Globus pallidus (tissue), 1 donor: ENCODE data around the gene CCBE1.
"Not testable (repeated sequence)": the region's sequence is repeated elsewhere in the genome, so short reads cannot be mapped to it uniquely, and the experiment has no call there.

Source experiments
- DNase-seq: peaks from one replicate; pipeline ENCODE4 v3.0.0-alpha.2; 2015; ENCODE audit warnings: low spot score

Gene CCBE1

GRCh38 chr18:59697236-59697932 lies at the start of gene CCBE1:
Gene CCBE1, minus strand, starts transcription at chr18:59697423.
- peak; percentile 5 for DNase-seq

- DNase-seq: no peak
These were observed 47.1 kb upstream of the CCBE1 start for GRCh38 chr18:59744271-59744721.

DNA sequence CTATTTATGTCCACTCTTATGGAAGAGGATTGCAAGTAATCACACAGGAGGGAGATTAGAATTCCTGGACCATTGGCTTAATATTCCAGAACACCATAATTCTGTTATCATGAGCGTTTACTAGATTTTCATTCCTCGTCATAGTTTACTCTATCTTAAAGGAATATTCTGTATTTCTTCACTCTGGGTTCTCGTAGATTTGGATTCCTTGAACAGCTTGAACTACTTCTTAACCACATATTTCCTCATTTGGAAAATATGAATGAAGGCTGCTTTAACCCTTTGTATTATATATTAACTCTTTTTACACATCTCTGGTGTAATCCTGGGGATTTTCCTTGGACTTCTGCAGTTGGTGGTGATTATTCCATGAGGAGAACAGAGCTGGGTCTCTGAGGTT lies 46.3 kb upstream of the CCBE1 start:
- no peak for DNase-seq

DNA sequence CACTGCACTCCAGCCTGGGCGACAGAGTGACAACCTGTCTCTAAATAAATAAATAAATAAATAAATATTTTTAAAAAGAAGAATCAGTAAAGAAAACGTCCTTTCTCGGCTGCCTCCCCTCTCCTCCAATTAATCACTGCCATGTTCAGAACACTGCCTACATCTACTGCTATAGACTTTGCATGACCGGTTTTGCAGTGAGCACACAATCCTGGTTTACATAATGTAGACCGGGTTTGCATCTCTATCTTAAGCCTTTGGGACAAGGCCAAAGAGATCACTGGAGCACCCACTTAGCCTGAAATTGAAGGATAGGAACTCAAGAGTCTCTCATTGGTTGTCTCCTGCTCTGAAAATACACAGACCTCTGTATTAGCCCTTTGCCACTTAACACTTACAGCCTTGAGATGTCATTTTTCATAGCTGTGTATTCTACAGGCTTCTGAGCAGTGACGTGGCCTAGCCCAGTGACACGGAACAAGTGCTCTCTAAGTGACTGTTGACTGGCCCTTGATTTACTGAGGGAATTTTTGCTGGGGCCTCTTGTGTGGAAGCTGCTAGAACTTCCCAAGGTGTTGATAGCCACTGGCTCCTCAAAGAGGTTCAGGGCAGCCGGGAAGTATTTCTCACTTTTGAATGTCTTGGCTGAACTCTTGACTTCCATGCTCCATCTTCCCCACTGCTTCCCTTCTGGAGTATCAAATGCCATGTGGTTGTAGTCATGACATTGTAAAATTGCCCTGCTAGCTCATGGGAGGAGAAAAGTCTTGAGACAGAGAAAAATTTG lies 45.3 kb upstream of the CCBE1 start:
- DNase-seq: no peak

GRCh38 chr18:59740141-59740540 lies 42.9 kb upstream of the CCBE1 start:
- no peak for DNase-seq

GRCh38 chr18:59737776-59738300 lies 40.6 kb upstream of the CCBE1 start:
- DNase-seq: no peak

DNA sequence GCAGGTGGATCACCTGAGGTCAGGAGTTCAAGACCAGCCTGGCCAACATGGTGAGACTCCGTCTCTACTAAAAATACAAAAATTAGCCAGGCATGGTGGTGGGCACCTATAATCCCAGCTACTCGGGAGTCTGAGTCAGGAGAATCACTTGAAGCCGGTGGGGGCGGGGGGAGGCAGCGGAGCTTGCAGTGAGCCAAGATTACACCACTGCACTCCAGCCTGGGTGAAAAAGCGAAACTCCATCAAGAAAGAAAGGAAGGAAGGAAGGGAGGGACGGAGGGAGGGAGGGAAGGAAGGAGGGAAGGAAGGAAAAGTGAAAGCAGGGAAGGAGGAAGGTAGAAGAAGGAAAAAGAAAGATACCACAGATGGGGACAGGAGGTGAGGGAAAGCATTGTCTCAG lies 40.1 kb upstream of the CCBE1 start:
- DNase-seq: not testable (repeated sequence)

- no peak for DNase-seq
These were observed 38.8 kb upstream of the CCBE1 start for GRCh38 chr18:59736061-59736460.

- no peak for DNase-seq
These were observed 38.1 kb upstream of the CCBE1 start for GRCh38 chr18:59735269-59735860.

- DNase-seq: no peak
These were observed 36.2 kb upstream of the CCBE1 start for GRCh38 chr18:59733421-59733820.

DNA sequence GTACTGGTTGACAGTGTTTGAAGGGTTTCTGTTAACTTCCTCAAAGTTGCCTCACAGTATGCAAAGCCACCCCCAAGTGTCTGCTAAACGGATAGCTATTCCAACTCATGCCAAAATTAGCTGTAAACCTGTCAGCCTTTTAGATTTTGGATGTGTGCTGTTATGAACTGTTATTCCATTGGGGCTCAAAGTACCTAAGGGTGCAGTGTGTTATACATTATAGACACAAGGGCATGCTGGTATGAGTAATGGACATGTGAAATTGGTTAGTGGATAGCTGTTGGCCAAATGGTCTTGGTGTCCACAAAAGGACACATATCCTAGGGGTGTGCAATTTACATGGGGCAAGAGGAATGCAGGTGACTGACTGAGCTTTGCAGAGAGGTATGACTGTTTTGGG lies 33.7 kb upstream of the CCBE1 start:
- DNase-seq: no peak

GRCh38 chr18:59729781-59730180 lies 32.6 kb upstream of the CCBE1 start:
- DNase-seq: no peak

- no peak for DNase-seq
These were observed 31.6 kb upstream of the CCBE1 start for GRCh38 chr18:59728816-59729215.

DNA sequence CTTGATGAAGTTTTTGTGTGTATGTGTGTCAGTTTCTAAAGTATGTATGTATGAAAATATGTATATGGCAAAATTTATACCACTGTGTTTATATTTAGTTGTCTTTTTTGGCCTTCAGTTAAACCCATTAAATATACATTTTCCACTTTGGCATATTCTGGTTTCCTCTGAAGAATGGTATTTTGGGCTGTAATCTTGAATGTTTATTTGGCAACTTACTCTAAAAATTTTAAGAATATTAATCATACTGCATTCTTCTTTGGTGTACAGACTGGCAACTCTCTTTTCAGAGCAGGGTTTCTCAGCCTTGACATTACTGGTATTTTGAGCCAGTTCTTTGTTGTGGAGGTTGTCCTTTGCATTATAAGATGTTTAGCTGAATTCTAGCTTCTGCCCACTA lies 27.9 kb upstream of the CCBE1 start:
- no peak for DNase-seq

DNA sequence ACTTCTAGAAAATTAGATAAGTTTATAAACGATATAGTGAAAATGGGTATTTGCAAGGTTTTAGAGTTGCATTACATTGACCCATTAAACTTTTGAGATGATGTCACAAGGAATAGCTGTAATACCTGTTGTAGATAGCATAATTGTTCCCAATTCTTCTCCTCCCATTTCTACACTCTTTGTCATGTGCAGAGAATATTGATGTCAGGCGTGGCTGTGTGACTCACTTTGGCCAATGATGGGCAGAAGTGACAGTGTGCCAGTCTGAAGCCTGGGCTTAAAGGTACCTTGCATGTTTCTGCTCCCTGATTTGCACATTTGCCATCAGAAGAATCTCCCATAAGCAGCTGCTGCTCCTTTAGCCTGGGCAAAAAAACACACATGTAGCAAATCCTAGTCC lies 26.9 kb upstream of the CCBE1 start:
- DNase-seq: no peak

DNA sequence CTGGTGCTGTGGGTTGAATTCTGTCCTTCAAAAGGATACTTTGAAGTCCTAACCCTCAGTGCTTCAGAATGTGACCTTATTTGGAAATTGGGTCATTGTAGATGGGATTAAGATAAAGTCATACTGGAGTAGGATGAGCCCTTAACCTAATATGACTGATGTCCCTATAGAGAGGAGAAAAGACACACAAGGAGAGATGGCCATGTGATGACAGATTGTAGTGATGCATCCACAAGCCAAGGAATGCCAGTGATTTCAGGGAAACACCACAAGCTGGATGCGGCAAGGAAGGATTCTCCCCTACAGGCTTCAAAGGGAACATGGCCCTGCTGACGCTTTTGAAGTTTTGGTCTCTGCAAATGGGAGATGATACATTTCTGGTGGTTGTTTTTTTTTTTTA lies 24.7 kb upstream of the CCBE1 start:
- DNase-seq: no peak

GRCh38 chr18:59721211-59721610 lies 24.0 kb upstream of the CCBE1 start:
- DNase-seq: no peak

DNA sequence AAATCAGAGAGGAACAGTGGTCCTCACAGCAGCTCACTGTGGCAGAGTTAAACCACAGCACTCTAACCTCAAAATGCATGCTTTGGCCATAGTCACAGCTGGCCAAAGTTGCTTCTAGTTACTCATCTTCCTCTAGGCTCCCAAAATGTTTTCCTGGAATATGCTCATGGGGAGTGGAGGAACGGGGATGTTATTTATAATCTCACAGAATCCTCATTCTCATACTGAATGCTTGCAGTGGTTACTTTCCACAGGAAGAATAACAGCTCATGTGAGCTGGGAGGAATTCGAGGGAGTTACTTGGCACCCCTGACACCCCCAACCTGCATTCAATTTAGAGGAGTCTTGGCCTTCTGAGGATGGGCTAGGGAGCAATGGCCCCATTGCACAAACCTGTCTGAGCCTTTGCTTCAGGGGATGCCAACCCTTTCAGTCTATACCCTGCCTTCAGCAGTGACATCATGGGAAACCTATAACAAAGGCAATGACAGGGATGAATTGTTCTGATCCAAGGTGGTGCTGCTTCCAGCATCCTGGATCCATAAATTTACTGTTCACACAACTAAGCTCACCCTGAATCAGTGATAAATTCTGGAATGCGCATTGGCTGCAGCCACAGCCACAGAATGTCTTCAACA lies 22.4 kb upstream of the CCBE1 start:
- DNase-seq: no peak

DNA sequence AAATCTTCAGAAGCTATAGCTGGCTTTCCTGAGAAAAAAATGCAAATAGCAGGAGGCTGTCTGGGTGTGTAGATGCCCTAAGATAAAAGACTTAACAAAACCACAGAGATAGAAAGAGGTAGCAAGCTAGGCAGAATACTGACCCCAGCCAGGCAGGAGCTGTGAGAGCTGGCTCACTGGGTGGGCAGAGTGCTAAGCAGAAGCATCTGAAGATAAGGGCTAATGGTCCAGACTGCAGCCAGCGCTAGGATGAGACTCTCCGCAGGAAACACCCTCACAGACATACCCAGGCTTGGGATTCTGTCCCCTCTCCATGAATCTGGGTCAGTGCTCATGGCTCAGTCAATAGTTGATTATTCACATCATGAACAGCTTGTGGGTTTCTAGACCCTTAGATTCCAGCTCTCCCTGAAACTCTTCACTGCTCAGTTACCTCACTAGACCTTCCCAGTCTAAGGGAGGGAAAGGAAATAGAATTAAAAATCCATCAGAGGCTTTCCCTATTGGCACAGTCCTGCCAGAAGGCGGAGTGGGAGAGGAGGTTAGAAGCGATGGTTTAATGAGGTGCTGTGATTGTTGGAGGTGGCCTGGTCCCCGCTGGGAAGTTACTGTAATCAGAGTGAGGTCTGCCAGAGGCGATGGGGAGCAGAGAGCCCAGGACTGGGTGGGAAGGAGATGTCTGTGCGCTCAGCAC lies 21.4 kb upstream of the CCBE1 start:
- DNase-seq: no peak

GRCh38 chr18:59718108-59718463 lies 20.9 kb upstream of the CCBE1 start:
- no peak for DNase-seq

- no peak for DNase-seq
These were observed 20.1 kb upstream of the CCBE1 start for GRCh38 chr18:59717291-59717690.

GRCh38 chr18:59715966-59716369 lies 18.7 kb upstream of the CCBE1 start:
- DNase-seq: no peak
